Hepatocyte (in vitro differentiated cells): ENCODE measurements around the gene WDFY2.

Experiments
- CTCF ChIP-seq: fragments of 200-600 bp; sonication (generic); IDR thresholded peaks from 2 replicates; pipeline ENCODE4 v1.5.1; 2016; ENCODE audit warnings: antibody characterized with exemption, mild to moderate bottlenecking; ENCODE audit not compliant: poor library complexity
- EZH2phosphoT487 ChIP-seq: fragments of 200-600 bp; sonication (generic); IDR thresholded peaks from one replicate; pipeline ENCODE4 v1.6.1; 2018; ENCODE audit warnings: antibody characterized with exemption, mild to moderate bottlenecking, low read depth, moderate library complexity; ENCODE audit not compliant: unreplicated experiment, severe bottlenecking

- TF ChIP-seq EZH2phosphoT487: no peak
- no peak for TF ChIP-seq CTCF
Measured at GRCh38 chr13:51577690-51578089, 6.6 kb upstream of the WDFY2 start.
